Endodermal cell (in vitro differentiated cells): ENCODE results near the gene ENDOG. TPM values are rescaled to one million over a fixed set of nuclear protein-coding genes. Genes with fewer than 3 reads are reported as not detected.
"Not testable (repeated sequence)": the region's sequence is repeated elsewhere in the genome, so short reads cannot be mapped to it uniquely, and the experiment has no call there.

Experiments used
- DNase-seq: peaks from one replicate; pipeline ENCODE4 v3.0.0-alpha.2; 2017
- H3K27ac ChIP-seq: 2 replicates; pipeline ENCODE4 v1.5.1; 2013; ENCODE audit warnings: mild to moderate bottlenecking, low read depth, low read length, moderate library complexity
- H3K27me3 ChIP-seq: 2 replicates; pipeline ENCODE4 v1.6.1; 2013; ENCODE audit warnings: mild to moderate bottlenecking, low read length, moderate library complexity; ENCODE audit not compliant: insufficient read depth, control insufficient read depth, poor library complexity, severe bottlenecking
- H3K36me3 ChIP-seq: 2 replicates; pipeline ENCODE4 v1.7.0; 2013; ENCODE audit warnings: mild to moderate bottlenecking, low read length, moderate library complexity; ENCODE audit not compliant: control insufficient read depth, insufficient read depth
- H3K4me1 ChIP-seq: one replicate; pipeline ENCODE4 v1.7.0; 2013; ENCODE audit warnings: low read length; ENCODE audit not compliant: control insufficient read depth, insufficient read depth
- H3K4me3 ChIP-seq: 2 replicates; pipeline ENCODE4 v1.5.1; 2013; ENCODE audit warnings: mild to moderate bottlenecking, low read length, moderate library complexity
- H3K9ac ChIP-seq: 2 replicates; pipeline ENCODE4 v1.6.1; 2013; ENCODE audit warnings: mild to moderate bottlenecking, low read length, moderate library complexity; ENCODE audit not compliant: poor library complexity, severe bottlenecking; ENCODE audit errors: extremely low read depth
- H3K9me3 ChIP-seq: 2 replicates; pipeline ENCODE4 v1.6.1; 2013; ENCODE audit warnings: mild to moderate bottlenecking, low read length, moderate library complexity; ENCODE audit not compliant: control insufficient read depth
- H3K27ac Mint-ChIP-seq: 2 replicates; pipeline ENCODE4 v1.8.0; 2020; ENCODE audit warnings: mixed read lengths
- H3K27me3 Mint-ChIP-seq: 2 replicates; pipeline ENCODE4 v1.8.0; 2021; ENCODE audit warnings: mild to moderate bottlenecking, mixed read lengths; ENCODE audit not compliant: insufficient read depth
- H3K36me3 Mint-ChIP-seq: 2 replicates; pipeline ENCODE4 v1.8.0; 2020; ENCODE audit warnings: low read depth, mixed read lengths
- H3K4me1 Mint-ChIP-seq: 2 replicates; pipeline ENCODE4 v1.8.0; 2020; ENCODE audit warnings: mixed read lengths
- H3K4me3 Mint-ChIP-seq: 2 replicates; pipeline ENCODE4 v1.8.0; 2020; ENCODE audit warnings: mild to moderate bottlenecking, moderate library complexity, mixed read lengths
- H3K9me3 Mint-ChIP-seq: 2 replicates; pipeline ENCODE4 v1.8.0; 2020; ENCODE audit warnings: mild to moderate bottlenecking, mixed read lengths
- CTCF ChIP-seq: fragments of 200-600 bp; sonication (generic); conservative IDR thresholded peaks from 2 replicates; pipeline ENCODE4 v1.5.0; 2021; ENCODE audit warnings: antibody characterized with exemption, mild to moderate bottlenecking
- WGBS, 2 experiments: methylation state at CpG; one replicate each; pipeline versions ENCODE4 v1.1.5 to v1.1.7; 2013; ENCODE audit warnings: missing lambda C conversion rate in 2 of 2, mixed read lengths in 1 of 2; ENCODE audit not compliant: insufficient coverage in 1 of 2, insufficient read length in 1 of 2; 5-methylcytosine and 5-hydroxymethylcytosine counted together
- total RNA-seq, 2 donors: library from RNA; stranded (reverse); fragmentation: NEBNext Ultra II Directional in 1 of 2; extraction: Animal tissue kit (Norgen Biotek cat#: 25700) in 1 of 2; gene quantifications; 2 replicates in 1 of 2; 3 replicates in 1 of 2; pipeline ENCODE4 v1.2.1, GENCODE V29; 2021

ENDOG gene
- total RNA-seq, 2 donors from 2014 or later: 15.5 to 15.7 TPM

DNA sequence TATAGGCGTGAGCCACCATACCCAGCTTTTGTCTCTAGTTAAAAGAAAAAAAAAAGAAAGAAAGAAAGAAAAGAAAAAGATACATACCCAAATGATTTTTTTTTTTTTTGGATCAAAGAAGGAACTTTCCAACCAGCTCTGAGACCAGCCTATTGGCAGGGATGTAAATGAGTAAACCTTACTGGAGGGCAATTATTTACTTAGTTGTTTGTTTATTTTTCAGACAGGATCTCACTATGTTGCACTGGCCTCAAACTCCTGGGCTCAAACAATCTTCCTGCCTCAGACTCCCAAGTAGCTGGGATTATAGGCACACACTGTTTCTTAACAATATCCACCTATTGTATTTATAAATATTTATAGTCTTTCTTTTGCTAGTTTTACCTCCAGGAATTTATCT lies 22.2 kb downstream of the ENDOG start:
- H3K36me3 ChIP-seq: peaks cover 4% of the 10 kb centered on the region
- TF ChIP-seq CTCF: no peak
- H3K36me3 Mint-ChIP-seq: peaks cover 31% of the 10 kb centered on the region
- no peak overlapping the region for H3K9ac ChIP-seq
- H3K9me3 ChIP-seq: no peaks in the 10 kb centered on the region
- no peak overlapping the region for H3K4me3 Mint-ChIP-seq
- DNase-seq: no peak
- WGBS, 2 experiments: no CpG with 5 or more reads among the region's 1 CpG
- no peaks in the 10 kb centered on the region for H3K9me3 Mint-ChIP-seq
- H3K4me3 ChIP-seq: no peak overlapping the region
- H3K27me3 Mint-ChIP-seq: no peaks in the 10 kb centered on the region
- peaks cover 8% of the 10 kb centered on the region for H3K4me1 ChIP-seq
- no peak overlapping the region for H3K27ac ChIP-seq
- H3K4me1 Mint-ChIP-seq: peaks cover 13% of the 10 kb centered on the region
- no peak overlapping the region for H3K27ac Mint-ChIP-seq
- H3K27me3 ChIP-seq: no peaks in the 10 kb centered on the region

DNA sequence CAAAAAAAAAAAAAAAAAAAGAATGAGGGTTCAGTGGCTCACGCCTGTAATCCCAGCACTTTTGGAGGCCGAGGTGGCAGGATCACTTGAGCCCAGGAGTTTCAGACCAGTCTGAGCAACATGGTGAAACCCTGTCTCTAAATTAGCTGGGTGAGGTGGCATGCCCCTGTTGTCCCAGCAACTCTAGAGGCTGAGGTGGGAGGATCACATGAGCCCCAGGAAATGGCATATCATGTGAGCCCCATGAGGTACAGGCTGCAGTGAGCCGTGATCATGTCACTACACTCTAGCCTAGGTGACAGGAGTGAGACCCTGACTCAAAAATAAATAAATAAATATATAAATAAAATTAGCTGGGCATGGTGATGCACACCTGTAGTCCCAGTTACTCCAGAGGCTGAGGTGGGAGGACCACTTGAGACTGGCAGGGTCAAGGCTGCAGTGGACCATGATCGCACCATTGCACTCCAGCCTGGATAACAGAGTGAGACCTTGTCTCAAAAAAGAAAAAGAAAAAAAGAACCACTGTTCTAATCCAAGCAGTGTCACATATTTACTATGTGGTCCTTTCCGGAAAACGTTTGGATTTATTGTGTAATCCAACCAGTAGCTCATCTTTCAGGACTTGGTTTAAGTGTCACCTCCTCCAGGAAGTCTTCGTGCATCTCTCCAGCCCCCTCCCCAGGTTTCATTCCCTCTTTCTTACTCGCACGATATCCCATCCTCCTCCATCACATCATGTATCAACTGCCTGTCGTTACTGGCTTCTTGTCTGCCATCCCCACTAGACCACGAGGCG lies 23.6 kb downstream of the ENDOG start:
- H3K27ac Mint-ChIP-seq: no peak overlapping the region
- no peak overlapping the region for H3K4me3 Mint-ChIP-seq
- no peaks in the 10 kb centered on the region for H3K9me3 ChIP-seq
- no peak overlapping the region for H3K27ac ChIP-seq
- WGBS, 2 experiments: 90 to 95% methylated on average over 11 to 12 of the region's 12 CpGs
- peaks cover 16% of the 10 kb centered on the region for H3K4me1 Mint-ChIP-seq
- no peak for DNase-seq
- H3K4me3 ChIP-seq: no peak overlapping the region
- H3K27me3 ChIP-seq: no peaks in the 10 kb centered on the region
- H3K36me3 ChIP-seq: peaks cover 4% of the 10 kb centered on the region
- TF ChIP-seq CTCF: no peak
- H3K36me3 Mint-ChIP-seq: peaks cover 31% of the 10 kb centered on the region
- H3K4me1 ChIP-seq: peaks cover 9% of the 10 kb centered on the region
- no peak overlapping the region for H3K9ac ChIP-seq
- no peaks in the 10 kb centered on the region for H3K9me3 Mint-ChIP-seq
- no peaks in the 10 kb centered on the region for H3K27me3 Mint-ChIP-seq

GRCh38 chr9:128843171-128843570 lies 24.9 kb downstream of the ENDOG start:
- not testable (repeated sequence) for H3K9ac ChIP-seq, DNase-seq, H3K27me3 ChIP-seq, H3K9me3 Mint-ChIP-seq, H3K4me3 ChIP-seq, H3K4me1 ChIP-seq, H3K36me3 ChIP-seq, H3K9me3 ChIP-seq, H3K27ac Mint-ChIP-seq, H3K27ac ChIP-seq, H3K27me3 Mint-ChIP-seq, H3K4me3 Mint-ChIP-seq
- Mint-ChIP-seq H3K36me3 (peaks cover 33% of the 10 kb centered on the region), H3K4me1 (peaks cover 12% of the 10 kb centered on the region)
- 90 to 94% methylated on average over 4 to 7 of the region's 7 CpGs for WGBS, 2 experiments
